GM11168 (cell line): ENCODE results near the gene RGS21.

Source experiments
- in situ Hi-C: fragments of 300-500 bp; cut with MboI; formaldehyde crosslinking; loops from one replicate; pipeline ENCODE4 v1.12.0; 2022; ENCODE audit warnings: low sequenced_read_pairs; ENCODE audit not compliant: unreplicated experiment

Gene RGS21

DNA sequence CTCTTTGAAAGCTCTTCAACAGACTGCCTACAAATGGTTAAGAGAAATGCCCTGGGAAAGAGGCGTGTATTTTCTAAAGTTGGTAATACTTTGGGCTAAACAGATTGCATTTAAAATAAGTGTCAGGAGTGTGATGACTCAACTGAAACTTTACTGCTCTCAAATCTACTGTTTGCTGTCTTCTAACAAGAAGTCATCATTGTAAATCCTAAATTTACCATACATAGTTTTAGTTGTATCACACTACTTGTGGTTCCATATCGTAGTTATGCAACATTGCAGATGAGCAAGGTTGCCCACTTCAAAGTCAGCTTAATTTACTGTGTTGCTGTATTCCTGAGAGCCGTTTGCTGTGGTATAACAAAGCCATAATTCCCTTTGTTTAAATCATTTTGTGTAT, 59.6 kb downstream of the RGS21 start:
- in situ Hi-C loops, result no loop called here

- in situ Hi-C loops, result no loop called here
These were observed 61.5 kb downstream of the RGS21 start for GRCh38 chr1:192378276-192378675.

DNA sequence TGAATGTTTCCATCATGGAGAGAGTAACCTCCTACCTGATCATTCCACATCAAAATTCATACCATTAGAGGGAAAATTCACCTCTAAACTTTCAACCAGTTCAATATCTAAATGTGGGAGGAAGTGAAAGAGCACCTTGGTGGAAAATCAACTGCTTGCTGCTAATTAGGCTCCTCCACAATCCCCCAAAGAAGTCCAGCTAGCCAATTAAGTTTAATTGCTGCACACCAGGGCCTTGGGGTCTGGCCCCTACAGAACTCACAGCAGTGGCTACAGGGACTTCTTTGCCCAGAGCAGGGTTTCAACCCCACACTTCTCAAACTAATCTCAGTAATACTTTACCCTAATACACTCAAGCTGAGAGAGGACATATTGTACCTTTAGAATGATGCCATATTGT, 62.1 kb downstream of the RGS21 start:
- in situ Hi-C loops, result no loop called here

DNA sequence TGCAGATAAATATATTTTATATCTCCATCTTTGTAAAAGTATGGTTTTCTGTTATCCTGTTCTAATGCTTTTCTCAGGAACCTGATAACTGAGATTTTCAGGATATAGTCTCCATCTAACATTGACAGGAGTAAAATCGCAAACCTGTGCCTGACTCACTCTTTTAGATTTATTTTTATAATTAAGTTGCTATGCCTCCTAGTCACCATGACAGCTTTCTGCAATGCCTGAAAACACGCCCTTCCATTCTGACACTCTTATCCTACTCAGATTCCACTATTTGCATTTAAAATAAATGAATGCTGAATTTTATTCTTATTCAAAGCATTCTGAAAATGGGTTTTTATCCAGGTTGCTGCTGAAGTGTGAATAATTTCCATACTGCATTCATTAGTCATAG, 62.8 kb downstream of the RGS21 start:
- in situ Hi-C loops, result no loop called here

DNA sequence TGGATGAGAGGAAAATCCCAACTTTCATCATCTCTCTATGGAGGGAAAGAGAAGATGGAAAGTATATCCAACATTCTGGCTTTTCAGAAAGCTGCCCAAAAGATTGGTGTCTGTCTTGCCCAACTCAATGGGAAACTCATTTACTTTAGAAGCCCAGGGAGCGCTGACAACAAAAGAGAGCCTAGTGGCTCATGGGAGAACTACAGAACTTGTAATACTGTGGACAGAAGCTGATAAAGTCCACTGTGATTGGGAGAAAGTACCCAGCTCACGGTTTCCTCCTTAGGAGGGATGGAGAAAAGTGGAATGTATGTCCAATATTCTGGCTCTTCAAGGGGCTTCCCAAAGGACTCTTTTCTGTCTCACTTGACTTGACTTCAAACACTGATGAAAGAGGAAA, 66.0 kb downstream of the RGS21 start:
- in situ Hi-C loops, result no loop called here

GRCh38 chr1:192386051-192386650, 69.4 kb downstream of the RGS21 start:
- in situ Hi-C loops, result no loop called here

- in situ Hi-C loops, result no loop called here
These were observed 78.4 kb downstream of the RGS21 start for GRCh38 chr1:192395211-192395610.

- in situ Hi-C loops, result no loop called here
These were observed 79.1 kb downstream of the RGS21 start for GRCh38 chr1:192395895-192396294.

- in situ Hi-C loops, result no loop called here
These were observed 82.4 kb downstream of the RGS21 start for GRCh38 chr1:192399161-192399560.

DNA sequence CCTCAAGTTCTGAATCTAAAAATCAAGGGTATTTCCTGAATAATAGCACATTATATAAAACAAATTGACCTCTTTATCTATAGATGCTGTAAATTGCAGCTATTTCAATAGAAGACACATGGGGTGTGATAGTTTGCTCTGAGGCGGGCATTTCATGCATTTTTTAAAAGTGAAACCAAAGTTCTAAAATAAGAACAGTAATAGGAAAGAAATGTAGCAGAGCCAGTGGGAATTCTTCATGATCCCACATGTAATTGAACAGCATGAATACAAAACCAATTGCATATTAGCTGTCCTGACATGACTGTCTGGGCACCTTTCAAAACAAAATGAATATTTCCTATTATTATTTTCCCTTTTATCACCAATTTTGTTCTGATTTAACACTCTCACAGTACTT, 85.0 kb downstream of the RGS21 start:
- in situ Hi-C loops, result no loop called here

DNA sequence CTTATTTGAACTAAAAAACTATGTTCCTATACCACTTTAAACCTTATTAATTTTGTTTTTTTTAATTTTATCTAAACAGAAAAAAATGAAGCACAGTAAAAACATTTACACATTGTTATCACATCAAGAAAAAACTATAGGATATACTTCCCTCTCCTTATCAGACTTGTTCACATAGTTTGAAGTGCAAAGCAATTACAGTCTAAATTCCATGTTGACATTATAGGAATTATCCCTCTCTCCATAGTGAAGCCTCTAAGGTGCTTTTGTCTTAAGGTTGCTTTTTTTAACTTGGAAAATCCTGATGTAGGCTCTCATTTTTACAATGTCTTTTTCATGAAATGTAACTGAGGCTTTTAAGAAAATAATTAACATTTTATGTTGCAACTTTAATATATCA, 85.8 kb downstream of the RGS21 start:
- in situ Hi-C loops, result no loop called here

GRCh38 chr1:192407206-192407605, 90.4 kb downstream of the RGS21 start:
- in situ Hi-C loops, result no loop called here
